H1 (cell line): Measurements from ENCODE around the gene MOV10L1. TPM values are rescaled to one million over a fixed set of nuclear protein-coding genes. Genes with fewer than 3 reads are reported as not detected.
A peak's percentile ranks its signal among the peaks of the same experiment; 100 is the strongest.

ENCODE experiments used
- CTCF ChIA-PET: fragments of 300-600 bp; sonication (Branson Sonifier 250); formaldehyde crosslinking; loops from one replicate; lab custom pipeline; 2021; ENCODE audit not compliant: partially characterized antibody; lab: Charles Lee
- POLR2A ChIA-PET: fragments of 300-600 bp; sonication (Branson Sonifier 250); formaldehyde crosslinking; loops from one replicate; lab custom pipeline; 2021; ENCODE audit warnings: inconsistent platforms; ENCODE audit not compliant: partially characterized antibody; lab: Charles Lee
- DNase-seq, 2 experiments: peaks; one replicate each; pipeline versions ENCODE4 v3.0.0 to v3.0.0-alpha.2; 2010 to 2022; ENCODE audit warnings: low spot score in 2 of 2, low read depth in 1 of 2, mixed read lengths in 1 of 2
- FAIRE-seq: peaks from 2 replicates; lab custom pipeline; 2011; peaks lifted over from hg19 to GRCh38; lab: Jason Lieb, UNC
- H2AFZ ChIP-seq: 2 replicates; pipeline ENCODE4 v1.8.1; 2012; ENCODE audit warnings: low read length, inconsistent platforms
- H2AK5ac ChIP-seq: 2 replicates; pipeline ENCODE4 v1.6.1; 2013; ENCODE audit warnings: low read depth, low read length
- H2BK120ac ChIP-seq: replicated peaks from 2 replicates; pipeline ENCODE3; 2013; ENCODE audit warnings: low read depth, low read length, inconsistent platforms
- H2BK12ac ChIP-seq: 2 replicates; pipeline ENCODE4 v1.6.1; 2013; ENCODE audit warnings: low read depth, low read length
- H2BK15ac ChIP-seq: 2 replicates; pipeline ENCODE4 v1.6.1; 2013; ENCODE audit warnings: low read length
- H2BK20ac ChIP-seq: 2 replicates; pipeline ENCODE4 v1.6.1; 2013; ENCODE audit warnings: low read length
- H2BK5ac ChIP-seq: 2 replicates; pipeline ENCODE4 v1.6.1; 2013; ENCODE audit warnings: low read depth, low read length
- H3K14ac ChIP-seq: 2 replicates; pipeline ENCODE4 v1.6.1; 2013; ENCODE audit warnings: inconsistent platforms; ENCODE audit not compliant: insufficient read length
- H3K18ac ChIP-seq: 2 replicates; pipeline ENCODE4 v1.6.1; 2013; ENCODE audit warnings: low read length; ENCODE audit errors: extremely low read depth
- H3K23ac ChIP-seq: 2 replicates; pipeline ENCODE4 v1.6.1; 2013; ENCODE audit warnings: inconsistent platforms; ENCODE audit not compliant: insufficient read length
- H3K23me2 ChIP-seq: 2 replicates; pipeline ENCODE4 v1.6.1; 2013; ENCODE audit warnings: low read depth, low read length
- H3K27ac ChIP-seq: 2 replicates; pipeline ENCODE4 v1.6.1; 2011; ENCODE audit warnings: low read depth, low read length, inconsistent platforms
- H3K27me3 ChIP-seq, 4 experiments: replicated peaks in 1 of 4; 1 replicate in 1 of 4; 2 replicates in 3 of 4; pipeline versions ENCODE4 v1.6.1 to v1.8.1; 2011 to 2013; ENCODE audit warnings: low read length in 3 of 4, mild to moderate bottlenecking in 3 of 4, inconsistent platforms in 2 of 4, mixed read lengths in 2 of 4, moderate library complexity in 1 of 4; ENCODE audit not compliant: control insufficient read depth in 3 of 4, insufficient read depth in 3 of 4; ENCODE audit errors: extremely low read depth in 1 of 4
- H3K36me3 ChIP-seq, 4 experiments: 2 replicates each; pipeline versions ENCODE4 v1.6.1 to v1.8.1; 2011 to 2013; ENCODE audit warnings: mild to moderate bottlenecking in 4 of 4, low read length in 3 of 4, moderate library complexity in 2 of 4, control low read depth in 1 of 4, inconsistent platforms in 1 of 4; ENCODE audit not compliant: insufficient read depth in 4 of 4, control insufficient read depth in 2 of 4
- H3K4ac ChIP-seq: replicated peaks from 2 replicates; pipeline ENCODE3; 2013; ENCODE audit warnings: low read length, low read depth, mixed read lengths, inconsistent platforms; ENCODE audit not compliant: insufficient read length
- H3K4me1 ChIP-seq, 4 experiments: replicated peaks in 1 of 4; 1 replicate in 1 of 4; 2 replicates in 3 of 4; pipeline versions ENCODE4 v1.6.1 to v1.8.1; 2011 to 2013; ENCODE audit warnings: low read length in 3 of 4, inconsistent platforms in 2 of 4, mixed read lengths in 1 of 4; ENCODE audit not compliant: insufficient read depth in 4 of 4, control insufficient read depth in 3 of 4
- H3K4me2 ChIP-seq, 2 experiments: 2 replicates each; pipeline versions ENCODE4 v1.6.1 to v1.8.1; 2011 to 2013; ENCODE audit warnings: low read depth in 2 of 2, low read length in 2 of 2, control low read depth in 1 of 2, inconsistent platforms in 1 of 2, mild to moderate bottlenecking in 1 of 2; ENCODE audit not compliant: insufficient read depth in 1 of 2
- H3K4me3 ChIP-seq, 4 experiments: fragments of 200-600, 300-600 bp in 1 of 4; sonication (generic), shearing (Covaris generic), sonication (Bioruptor Twin) in 1 of 4; 2 replicates each; pipeline versions ENCODE4 v1.5.1 to v1.8.1; 2011 to 2016; ENCODE audit warnings: low read length in 4 of 4, low read depth in 3 of 4, control low read depth in 2 of 4, inconsistent platforms in 2 of 4, mild to moderate bottlenecking in 2 of 4, mixed read lengths in 1 of 4, moderate library complexity in 1 of 4; ENCODE audit not compliant: insufficient read depth in 2 of 4; ENCODE audit errors: extremely low read depth in 1 of 4
- H3K56ac ChIP-seq: replicated peaks from 2 replicates; pipeline ENCODE3; 2013; ENCODE audit warnings: low read depth, mild to moderate bottlenecking, mixed read lengths, low read length, inconsistent platforms; ENCODE audit not compliant: insufficient read length
- H3K79me1 ChIP-seq: 2 replicates; pipeline ENCODE4 v1.6.1; 2013; ENCODE audit warnings: low read depth, low read length, control low read depth
- H3K79me2 ChIP-seq, 2 experiments: 2 replicates each; pipeline versions ENCODE4 v1.6.1 to v1.8.1; 2012 to 2013; ENCODE audit warnings: low read length in 2 of 2, mild to moderate bottlenecking in 2 of 2, inconsistent platforms in 1 of 2; ENCODE audit not compliant: insufficient read depth in 2 of 2, control insufficient read depth in 1 of 2
- H3K9ac ChIP-seq, 4 experiments: replicated peaks in 1 of 4; 1 replicate in 1 of 4; 2 replicates in 3 of 4; pipeline versions ENCODE4 v1.6.1 to v1.8.1; 2011 to 2013; ENCODE audit warnings: low read depth in 3 of 4, low read length in 3 of 4, control low read depth in 2 of 4, mild to moderate bottlenecking in 2 of 4, moderate library complexity in 2 of 4, inconsistent platforms in 1 of 4; ENCODE audit errors: extremely low read depth in 1 of 4
- H3K9me3 ChIP-seq, 2 experiments: 2 replicates each; pipeline versions ENCODE4 v1.6.1 to v1.8.1; 2012 to 2013; ENCODE audit warnings: mild to moderate bottlenecking in 2 of 2, moderate library complexity in 2 of 2, control low read depth in 1 of 2, inconsistent platforms in 1 of 2, low read depth in 1 of 2, low read length in 1 of 2, mixed read lengths in 1 of 2; ENCODE audit not compliant: insufficient read depth in 2 of 2
- H4K20me1 ChIP-seq, 2 experiments: replicated peaks in 1 of 2; 2 replicates each; pipeline versions ENCODE3 to v1.8.1; 2011 to 2013; ENCODE audit warnings: inconsistent platforms in 2 of 2, low read length in 2 of 2, mild to moderate bottlenecking in 1 of 2; ENCODE audit not compliant: insufficient read depth in 2 of 2, control insufficient read depth in 1 of 2
- H4K5ac ChIP-seq: 2 replicates; pipeline ENCODE4 v1.6.1; 2013; ENCODE audit warnings: low read length, low read depth, mixed read lengths, inconsistent platforms; ENCODE audit not compliant: insufficient read length
- H4K8ac ChIP-seq: 2 replicates; pipeline ENCODE4 v1.8.0; 2013; ENCODE audit warnings: mild to moderate bottlenecking, moderate library complexity, low read length, inconsistent platforms; ENCODE audit not compliant: insufficient read depth; ENCODE audit errors: extremely low read depth
- H4K91ac ChIP-seq: replicated peaks from 2 replicates; pipeline ENCODE3; 2013; ENCODE audit warnings: low read length, mixed read lengths, inconsistent platforms; ENCODE audit not compliant: insufficient read length
- EZH2 ChIP-seq: fragments of 200-600 bp; sonication (generic); IDR thresholded peaks from 2 replicates; pipeline ENCODE4 v1.7.1; 2012; ENCODE audit warnings: low read depth, mild to moderate bottlenecking, moderate library complexity, low read length, inconsistent platforms; ENCODE audit not compliant: severe bottlenecking
- RBBP5 ChIP-seq: IDR thresholded peaks from 2 replicates; pipeline ENCODE4 v1.7.1; 2012; ENCODE audit warnings: low read depth, mild to moderate bottlenecking, inconsistent platforms, low read length, moderate library complexity, borderline replicate concordance
- SP1 ChIP-seq: IDR thresholded peaks from 2 replicates; pipeline ENCODE4 v1.6.1; 2011; ENCODE audit warnings: low read depth, low read length
- WGBS, 2 experiments: shearing (Covaris generic) in 1 of 2; methylation state at CpG; one replicate each; pipeline versions ENCODE4 v1.1.6 to v1.1.7; 2013 to 2015; ENCODE audit warnings: low lambda C conversion rate in 2 of 2, mixed read lengths in 2 of 2, inconsistent platforms in 1 of 2, low coverage in 1 of 2, missing lambda C conversion rate in 1 of 2; ENCODE audit not compliant: insufficient replicate concordance in 2 of 2, insufficient coverage in 1 of 2, insufficient read length in 1 of 2; ENCODE audit errors: extremely low coverage in 1 of 2, missing lambda C conversion rate in 1 of 2; 5-methylcytosine and 5-hydroxymethylcytosine counted together
- polyA plus RNA-seq, 7 experiments: library from polyadenylated mRNA; depleted of rRNA in 3 of 7; stranded (reverse) in 5 of 7; unstranded in 2 of 7; fragments of >200 nt in 5 of 7; fragments of 200-250 nt in 2 of 7; gene quantifications; 1 replicate in 5 of 7; 2 replicates in 1 of 7; 4 replicates in 1 of 7; pipeline versions ENCODE4 v1.2.1 to v1.2.3, GENCODE V29; 2011 to 2013; ENCODE audit warnings: missing spikeins in 2 of 7, mixed read lengths in 2 of 7
- total RNA-seq: library from RNA; stranded (reverse); fragmentation: NEBNext Ultra II Directional; extraction: Animal tissue kit (Norgen Biotek cat#: 25700); gene quantifications from 2 replicates; pipeline ENCODE4 v1.2.1, GENCODE V29; 2021
- TF ChIP-seq, protein P1 (sequence below): IDR thresholded peaks from 2 replicates; pipeline ENCODE4 v1.6.1; 2012; ENCODE audit warnings: inconsistent platforms

Gene MOV10L1
- total and polyA plus RNA-seq, 2 of the 8 experiments (the other 6 are each of a cell fraction or from before 2014, with no cell fraction given) = 0.32 TPM; not detected in 1

GRCh38 chr22:50202130-50202666 lies 112.4 kb downstream of the MOV10L1 start:
- peaks cover 13% of the 10 kb centered on the region; the same call in 1 of the 2 replicates for H3K23me2 ChIP-seq
- ChIA-PET CTCF (interaction anchor here (1.5 kb wide), 1 partner anchor 12 kb away, joined by 6 read pairs; no protein-coding TSS in a partner anchor), POLR2A (interaction anchor here (0.9 to 1.5 kb wide), 3 partner anchors 9 to 52 kb away, joined by 3 to 5 read pairs (median 4); partner anchors contain the start of gene TUBGCP6)
- 0 out of 2 replicates have a peak overlapping the region, but pooled peaks have one; percentile 63 for H4K8ac ChIP-seq
- peaks cover 0 to 19% (median 10%) of the 10 kb centered on the region in 4 experiments; a peak in 5 of 8 replicates for H3K36me3 ChIP-seq
- no peak for FAIRE-seq
- peak overlapping the region; percentile 41 to 69 (median 62) for H3K4me3 ChIP-seq
- DNase-seq = no peak
- peaks cover 4 to 24% of the 10 kb centered on the region in 2 experiments for H4K20me1 ChIP-seq
- no peak overlapping the region for H3K18ac ChIP-seq
- no peaks in the 10 kb centered on the region for H3K27me3 ChIP-seq
- H3K79me2 ChIP-seq = peaks cover 0 to 13% of the 10 kb centered on the region in 2 experiments; a peak in 1 of 4 replicates
- H2BK20ac ChIP-seq = no peak overlapping the region
- H2BK5ac ChIP-seq = no peak overlapping the region
- no peaks in the 10 kb centered on the region for H3K9me3 ChIP-seq
- no peak overlapping the region for H3K23ac ChIP-seq
- H4K91ac ChIP-seq = no peak overlapping the region
- H2BK120ac ChIP-seq = no peak overlapping the region
- H3K79me1 ChIP-seq = peaks cover 2% of the 10 kb centered on the region; the same call in 1 of the 2 replicates
- H3K4me2 ChIP-seq = peak overlapping the region; percentile 84 to 98
- no peak overlapping the region for H3K14ac ChIP-seq
- H3K4ac ChIP-seq = no peak overlapping the region
- TF ChIP-seq, protein P1, sequence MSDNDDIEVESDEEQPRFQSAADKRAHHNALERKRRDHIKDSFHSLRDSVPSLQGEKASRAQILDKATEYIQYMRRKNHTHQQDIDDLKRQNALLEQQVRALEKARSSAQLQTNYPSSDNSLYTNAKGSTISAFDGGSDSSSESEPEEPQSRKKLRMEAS = no peak
- TF ChIP-seq EZH2 (no peak), SP1 (no peak), RBBP5 (no peak)
- peaks cover 0 to 8% (median 6%) of the 10 kb centered on the region in 4 experiments; a peak in 6 of 7 replicates for H3K4me1 ChIP-seq
- H2AFZ ChIP-seq = no peak overlapping the region
- no peak overlapping the region for H2BK15ac ChIP-seq
- 82% methylated on average over 13 of the region's 13 CpGs; no CpG with 5 or more reads in 1 of the 2 experiments for WGBS, 2 experiments
- no peak overlapping the region for H3K27ac ChIP-seq
- H2BK12ac ChIP-seq = no peak overlapping the region
- no peak overlapping the region for H3K56ac ChIP-seq
- no peak overlapping the region for H2AK5ac ChIP-seq
- H4K5ac ChIP-seq = no peak overlapping the region
- peak overlapping the region in 2 of 4 experiments; percentile 34 to 48; a peak in 3 of 7 replicates for H3K9ac ChIP-seq
